HEK293 (cell line): ENCODE data around the gene MAEA.

Experiments used
- CTCF ChIA-PET: fragments of 350-600 bp; formaldehyde crosslinking; extraction: SDS; loops from one replicate; lab custom pipeline; 2021; ENCODE audit warnings: antibody characterized with exemption; lab: Yijun Ruan, JAX
- POLR2A ChIA-PET: fragments of 300-600 bp; formaldehyde crosslinking; extraction: SDS; loops from one replicate; lab custom pipeline; 2020; ENCODE audit warnings: antibody characterized with exemption, inconsistent platforms; lab: Yijun Ruan, JAX
- H3K27ac ChIP-seq: fragments of 200-500 bp; sonication (Bioruptor generic); 2 replicates; pipeline ENCODE4 v1.5.1; 2014; ENCODE audit warnings: low read depth, low read length, control low read depth, inconsistent platforms; ENCODE audit errors: extremely low read depth
- H3K36me3 ChIP-seq, 2 experiments: fragments of 200-500 bp in 1 of 2; sonication (Bioruptor generic) in 1 of 2; 1 replicate in 1 of 2; 2 replicates in 1 of 2; pipeline ENCODE4 v1.5.1; 2014 to 2017; ENCODE audit warnings: inconsistent platforms in 2 of 2, low read length in 2 of 2; ENCODE audit not compliant: control insufficient read depth in 2 of 2, insufficient read depth in 1 of 2
- H3K4me1 ChIP-seq: fragments of 200-500 bp; sonication (Bioruptor generic); 2 replicates; pipeline ENCODE4 v1.5.1; 2014; ENCODE audit warnings: mild to moderate bottlenecking, low read length, inconsistent platforms; ENCODE audit not compliant: control insufficient read depth, insufficient read depth
- H3K4me3 ChIP-seq: 2 replicates; pipeline ENCODE4 v1.5.1; 2011; ENCODE audit warnings: low read depth, mild to moderate bottlenecking, control low read depth, low read length, moderate library complexity
- H3K9me3 ChIP-seq: fragments of 200-500 bp; sonication (Bioruptor generic); 2 replicates; pipeline ENCODE4 v1.5.1; 2014; ENCODE audit warnings: low read depth, low read length, inconsistent platforms; ENCODE audit not compliant: control insufficient read depth, insufficient read depth
- GLI4 ChIP-seq: fragments of 450-650 bp; formaldehyde crosslinking; IDR thresholded peaks from 2 replicates; pipeline ENCODE4 v1.5.1; 2016; ENCODE audit warnings: missing biosample characterization, missing genetic modification characterization
- KLF8 ChIP-seq: fragments of 450-650 bp; formaldehyde crosslinking; IDR thresholded peaks from 2 replicates; pipeline ENCODE4 v1.5.1; 2016; ENCODE audit warnings: missing biosample characterization, missing genetic modification characterization
- MZF1 ChIP-seq: fragments of 450-650 bp; formaldehyde crosslinking; IDR thresholded peaks from 2 replicates; pipeline ENCODE4 v1.5.1; 2017; ENCODE audit warnings: missing biosample characterization, missing genetic modification characterization, borderline replicate concordance
- PATZ1 ChIP-seq: fragments of 450-650 bp; formaldehyde crosslinking; IDR thresholded peaks from 2 replicates; pipeline ENCODE4 v1.5.1; 2016; ENCODE audit warnings: missing biosample characterization, missing genetic modification characterization
- PRDM2 ChIP-seq: fragments of 450-650 bp; formaldehyde crosslinking; IDR thresholded peaks from 2 replicates; pipeline ENCODE4 v1.5.1; 2016; ENCODE audit warnings: missing biosample characterization, missing genetic modification characterization, borderline replicate concordance
- SALL2 ChIP-seq: fragments of 450-650 bp; formaldehyde crosslinking; IDR thresholded peaks from 2 replicates; pipeline ENCODE4 v1.5.0; 2017; ENCODE audit warnings: missing biosample characterization, mild to moderate bottlenecking, missing genetic modification characterization, borderline replicate concordance
- SETDB1 ChIP-seq: IDR thresholded peaks from one replicate; pipeline ENCODE4 v1.6.1; 2017; ENCODE audit warnings: mild to moderate bottlenecking, low read length, moderate library complexity, mixed read lengths; ENCODE audit not compliant: insufficient read length
- SP7 ChIP-seq: fragments of 450-650 bp; formaldehyde crosslinking; IDR thresholded peaks from 2 replicates; pipeline ENCODE4 v1.5.1; 2016; ENCODE audit warnings: missing biosample characterization, missing genetic modification characterization
- ZBTB7A ChIP-seq: fragments of 450-650 bp; formaldehyde crosslinking; IDR thresholded peaks from 2 replicates; pipeline ENCODE4 v1.5.1; 2016; ENCODE audit warnings: low read depth, missing biosample characterization, missing genetic modification characterization
- ZNF114 ChIP-seq: fragments of 450-650 bp; formaldehyde crosslinking; IDR thresholded peaks from 2 replicates; pipeline ENCODE4 v1.5.0; 2017; ENCODE audit warnings: missing biosample characterization, missing genetic modification characterization
- ZNF157 ChIP-seq: fragments of 450-650 bp; formaldehyde crosslinking; IDR thresholded peaks from 2 replicates; pipeline ENCODE4 v1.5.1; 2016; ENCODE audit warnings: missing biosample characterization, missing genetic modification characterization
- ZNF184 ChIP-seq: fragments of 450-650 bp; IDR thresholded peaks from 2 replicates; pipeline ENCODE4 v1.5.1; 2018; ENCODE audit warnings: missing biosample characterization, mild to moderate bottlenecking, missing genetic modification characterization
- ZNF302 ChIP-seq: fragments of 450-650 bp; formaldehyde crosslinking; IDR thresholded peaks from 2 replicates; pipeline ENCODE4 v1.5.1; 2016; ENCODE audit warnings: missing biosample characterization, missing genetic modification characterization, low read depth
- ZNF350 ChIP-seq: fragments of 450-650 bp; formaldehyde crosslinking; IDR thresholded peaks from 2 replicates; pipeline ENCODE4 v1.5.0; 2017; ENCODE audit warnings: missing biosample characterization, mild to moderate bottlenecking, missing genetic modification characterization
- ZNF488 ChIP-seq: fragments of 450-650 bp; formaldehyde crosslinking; IDR thresholded peaks from 2 replicates; pipeline ENCODE4 v1.5.1; 2016; ENCODE audit warnings: missing biosample characterization, missing genetic modification characterization
- ZNF518A ChIP-seq: fragments of 450-650 bp; formaldehyde crosslinking; conservative IDR thresholded peaks from 2 replicates; pipeline ENCODE4 v1.5.1; 2016; ENCODE audit warnings: low read depth, missing biosample characterization, missing genetic modification characterization
- ZNF521 ChIP-seq: fragments of 450-650 bp; formaldehyde crosslinking; IDR thresholded peaks from 2 replicates; pipeline ENCODE4 v1.5.1; 2017; ENCODE audit warnings: missing biosample characterization, mild to moderate bottlenecking, missing genetic modification characterization
- ZNF580 ChIP-seq: fragments of 450-650 bp; formaldehyde crosslinking; IDR thresholded peaks from 2 replicates; pipeline ENCODE4 v1.5.1; 2016; ENCODE audit warnings: missing biosample characterization, missing genetic modification characterization
- ZNF664 ChIP-seq: fragments of 450-650 bp; formaldehyde crosslinking; IDR thresholded peaks from 2 replicates; pipeline ENCODE4 v1.5.1; 2016; ENCODE audit warnings: missing biosample characterization, missing genetic modification characterization
- ZNF843 ChIP-seq: fragments of 450-650 bp; formaldehyde crosslinking; IDR thresholded peaks from 2 replicates; pipeline ENCODE4 v1.5.1; 2016; ENCODE audit warnings: missing biosample characterization, missing genetic modification characterization
- ZSCAN30 ChIP-seq: fragments of 450-650 bp; IDR thresholded peaks from 2 replicates; pipeline ENCODE4 v1.5.1; 2018; ENCODE audit warnings: missing biosample characterization, mild to moderate bottlenecking, missing genetic modification characterization, moderate library complexity

Gene MAEA

GRCh38 chr4:1383728-1384591 is 94.3 kb downstream of the MAEA start (continued):
- TF ChIP-seq PRDM2 (tag by site-specific recombination) (no peak), ZNF350 (tag by site-specific recombination) (no peak), ZNF664 (tag by site-specific recombination) (no peak), ZNF843 (tag by site-specific recombination) (no peak), ZNF580 (tag by site-specific recombination) (no peak), ZNF518A (no peak), ZSCAN30 (tag by site-specific recombination) (no peak), ZNF114 (tag by site-specific recombination) (no peak), SETDB1 (no peak), ZNF184 (tag by site-specific recombination) (no peak)

GRCh38 chr4:1384675-1385372 is 95.1 kb downstream of the MAEA start:
- Histone ChIP-seq H3K27ac (no peak overlapping the region), H3K4me3 (no peak overlapping the region), H3K4me1 (no peaks in the 10 kb centered on the region), H3K36me3 (peaks cover 0 to 30% of the 10 kb centered on the region in 2 experiments; a peak in 1 of 3 replicates), H3K9me3 (no peaks in the 10 kb centered on the region)
- POLR2A ChIA-PET, result no interaction called here
- CTCF ChIA-PET, result no interaction called here
- TF ChIP-seq ZBTB7A, result no peak
- no peak for TF ChIP-seq MZF1 (tag by site-specific recombination)
- no peak for TF ChIP-seq ZNF521 (tag by site-specific recombination)
- no peak for TF ChIP-seq ZNF302 (tag by site-specific recombination)
- no peak for TF ChIP-seq ZNF157
- TF ChIP-seq KLF8 (tag by site-specific recombination), result no peak
- no peak for TF ChIP-seq ZNF843 (tag by site-specific recombination)
- TF ChIP-seq SALL2 (tag by site-specific recombination), result no peak
- TF ChIP-seq ZNF488, result no peak
- no peak for TF ChIP-seq SP7 (tag by site-specific recombination)
- TF ChIP-seq PATZ1, result no peak
- TF ChIP-seq GLI4 (tag by site-specific recombination), result no peak
